ENCODE data around the gene FAM83C.
"Not testable (repeated sequence)": the region's sequence is repeated elsewhere in the genome, so short reads cannot be mapped to it uniquely, and the experiment has no call there.

FAM83C gene

DNA sequence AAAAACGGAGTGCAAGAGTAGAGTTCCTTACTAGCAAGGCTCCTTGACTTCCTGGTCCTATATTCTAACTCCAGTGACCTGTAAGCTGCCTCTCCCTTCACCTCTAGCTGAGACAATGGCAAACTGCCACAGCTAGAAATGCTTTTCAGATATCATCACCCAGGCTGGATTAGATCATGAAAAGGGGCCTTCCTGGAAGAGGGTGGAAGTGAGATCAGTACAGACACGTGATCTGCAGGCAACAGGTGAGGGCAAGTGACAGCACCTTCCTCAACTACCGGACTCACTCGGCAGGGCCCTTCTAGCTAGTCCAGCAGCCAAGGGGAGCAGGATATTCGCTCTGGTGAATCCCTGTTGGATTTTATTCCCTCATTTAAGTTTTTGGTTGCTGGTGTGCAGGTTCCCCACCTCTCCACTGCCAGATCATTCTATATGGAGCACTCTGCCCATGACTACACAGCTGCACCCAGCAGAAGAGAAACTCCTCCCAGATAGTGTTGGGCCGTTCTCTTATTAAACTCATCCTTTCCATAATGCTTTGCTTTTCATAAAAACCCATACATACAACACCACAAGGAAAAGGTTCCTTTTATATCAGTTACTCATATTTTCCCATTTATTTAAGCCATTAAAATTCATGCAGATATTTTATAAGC, 26.4 kb upstream of the FAM83C start:
- peak; percentile 85 for DNase-seq (ENCODE audit: low read depth, low spot score)

DNA sequence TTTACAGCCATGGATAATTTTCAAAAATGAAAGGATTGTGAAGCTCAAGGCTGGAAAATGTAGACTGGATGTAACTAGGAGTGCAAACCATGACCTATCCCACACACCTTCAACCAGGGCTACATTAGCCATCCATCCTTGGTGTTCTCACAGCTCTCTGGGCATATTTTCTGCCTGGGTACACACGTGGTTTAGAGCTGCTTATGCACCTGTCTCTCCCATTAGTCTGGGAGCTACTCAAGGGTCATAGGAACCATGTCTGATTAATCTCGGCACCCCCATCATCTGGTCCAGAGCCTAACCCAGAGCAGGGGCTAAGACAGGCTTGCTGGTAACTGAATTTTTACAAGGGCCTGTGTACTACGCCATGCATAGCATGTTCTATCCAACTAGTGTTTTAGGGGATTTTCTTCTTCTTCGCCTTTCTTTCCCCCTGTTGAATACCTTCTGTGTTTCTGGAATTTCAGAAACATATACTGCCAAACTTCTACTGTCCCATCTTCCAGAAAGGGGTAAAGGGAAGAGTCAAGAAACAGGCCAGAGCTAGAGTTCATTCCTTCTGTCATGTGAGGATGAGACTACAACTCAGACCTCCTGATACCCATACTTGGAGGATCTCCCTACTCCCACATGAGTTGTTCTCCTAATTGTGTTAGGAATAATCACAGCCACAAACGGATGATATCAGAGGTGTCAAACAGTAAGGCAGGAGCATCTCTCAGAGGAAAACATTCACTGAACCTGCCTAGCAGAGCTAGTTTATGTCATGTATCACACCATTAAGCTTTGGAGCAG, 25.4 kb upstream of the FAM83C start:
- DNase-seq (ENCODE audit: low read depth, low spot score): no peak

DNA sequence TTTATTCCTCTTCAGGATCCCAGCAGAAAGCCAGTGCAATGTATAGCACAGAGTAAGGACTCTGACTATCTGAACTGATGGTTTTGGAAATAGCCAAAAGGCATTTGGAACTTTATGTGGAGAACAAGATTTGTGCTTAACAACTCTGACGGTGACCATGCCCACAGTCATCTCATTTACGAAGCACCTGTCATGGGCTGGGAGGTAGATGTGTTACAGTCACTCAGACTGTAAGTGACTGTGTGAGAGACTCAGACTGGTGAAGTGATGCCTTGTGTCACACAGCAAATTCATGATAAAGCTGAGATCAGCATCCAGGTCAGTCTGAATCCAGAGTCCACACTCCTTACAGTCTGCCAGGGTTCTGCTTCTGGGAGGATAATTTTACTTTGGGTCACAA, 23.9 kb upstream of the FAM83C start:
- no peak for DNase-seq (ENCODE audit: low read depth, low spot score)

DNA sequence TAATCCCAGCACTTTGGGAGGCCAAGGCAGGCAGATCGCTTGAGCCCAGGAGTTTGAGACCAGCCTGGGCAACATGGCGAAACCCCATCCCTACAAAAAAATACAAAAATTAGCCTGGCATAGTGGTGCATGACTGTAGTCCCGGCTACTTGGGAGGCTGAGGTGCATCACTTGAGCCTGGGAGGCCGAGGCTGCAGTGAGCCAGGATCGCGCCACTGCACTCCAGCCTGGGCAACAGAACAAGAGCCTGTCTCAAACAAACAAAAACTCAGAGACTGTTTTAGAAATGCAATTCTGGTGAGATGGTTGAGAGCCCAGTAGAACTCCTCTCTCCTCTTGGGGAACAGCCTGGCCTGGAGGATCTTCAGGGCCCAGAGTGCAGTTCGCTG, 23.4 kb upstream of the FAM83C start:
- not testable (repeated sequence) for DNase-seq (ENCODE audit: low read depth, low spot score)

DNA sequence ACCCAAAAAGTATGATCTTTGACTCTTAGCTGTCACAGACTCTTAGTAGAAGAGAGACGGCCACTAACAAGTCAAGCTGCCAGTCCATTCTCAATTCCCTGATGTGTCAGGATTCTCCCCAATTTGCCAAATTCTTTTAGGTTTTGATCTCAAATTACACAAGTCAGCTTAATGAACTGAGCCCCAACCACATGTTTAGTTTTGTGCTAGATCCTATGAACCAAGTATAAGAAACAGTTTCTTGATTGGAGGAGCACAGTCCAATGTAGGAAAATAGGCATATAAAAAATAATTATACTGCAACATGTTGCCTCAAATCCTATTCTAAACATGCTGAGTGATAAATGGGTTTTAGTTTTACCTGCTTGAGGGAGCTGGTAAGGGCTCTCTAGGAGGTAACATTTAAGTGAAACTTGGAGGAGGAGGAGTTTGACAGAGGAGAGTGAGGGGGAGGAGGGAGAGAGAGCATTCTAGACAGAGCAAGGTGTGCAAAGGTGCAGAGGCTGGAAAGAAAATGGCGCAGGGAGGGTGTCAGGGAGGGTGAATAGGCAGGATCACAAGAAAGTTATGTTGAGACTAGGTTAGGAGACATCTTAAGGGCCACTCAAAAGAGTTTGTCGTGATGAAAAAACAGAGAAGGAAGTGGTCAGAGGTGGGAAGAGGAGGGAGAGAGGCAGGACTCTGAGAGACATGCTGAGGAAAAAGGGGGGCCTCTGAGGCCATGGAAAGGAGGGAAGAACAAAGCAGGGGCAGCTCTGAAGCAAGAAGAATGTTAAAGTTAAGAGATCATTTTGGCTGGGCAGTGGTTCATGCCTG, 22.8 kb upstream of the FAM83C start:
- peak; percentile 44 for DNase-seq (ENCODE audit: low read depth, low spot score)

DNA sequence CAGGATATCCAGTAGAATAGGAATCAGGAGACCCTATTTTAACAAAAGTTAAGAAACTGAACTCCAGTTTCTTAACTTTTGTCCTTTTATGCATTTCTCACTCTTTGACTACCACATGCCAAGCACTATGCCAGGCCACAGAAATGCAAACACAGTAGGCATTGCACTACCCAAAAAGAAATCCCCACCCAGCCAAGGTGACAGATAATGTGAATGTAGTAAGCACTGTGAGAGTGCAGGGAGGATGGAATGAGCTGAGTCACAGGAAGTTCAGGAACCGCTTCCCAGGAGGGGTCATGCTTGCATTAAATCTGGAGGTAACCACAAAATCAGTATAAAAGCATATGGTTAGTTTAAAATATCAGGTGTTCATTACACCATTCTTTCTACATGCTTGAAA, 20.1 kb upstream of the FAM83C start:
- peak; percentile 92 for DNase-seq (ENCODE audit: low read depth, low spot score)

DNA sequence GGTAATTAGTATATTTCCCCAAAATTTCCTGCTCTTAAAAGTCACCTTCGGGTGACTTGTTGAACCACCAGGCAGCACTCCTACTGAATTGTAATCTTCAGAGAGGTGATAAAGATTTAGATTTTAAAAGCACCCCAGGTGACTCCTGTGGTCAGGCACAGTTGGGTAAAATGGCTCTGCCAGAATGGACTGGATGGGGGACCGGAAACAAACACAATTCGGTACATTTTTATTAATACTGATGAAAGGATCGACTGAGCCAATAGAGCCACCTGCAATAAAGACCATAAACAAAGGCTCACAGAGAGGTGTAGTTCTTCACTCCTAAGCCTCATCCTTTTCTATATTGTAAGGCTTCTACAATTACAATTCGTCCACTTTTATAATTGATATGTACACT, 19.6 kb upstream of the FAM83C start:
- no peak for DNase-seq (ENCODE audit: low read depth, low spot score)

DNA sequence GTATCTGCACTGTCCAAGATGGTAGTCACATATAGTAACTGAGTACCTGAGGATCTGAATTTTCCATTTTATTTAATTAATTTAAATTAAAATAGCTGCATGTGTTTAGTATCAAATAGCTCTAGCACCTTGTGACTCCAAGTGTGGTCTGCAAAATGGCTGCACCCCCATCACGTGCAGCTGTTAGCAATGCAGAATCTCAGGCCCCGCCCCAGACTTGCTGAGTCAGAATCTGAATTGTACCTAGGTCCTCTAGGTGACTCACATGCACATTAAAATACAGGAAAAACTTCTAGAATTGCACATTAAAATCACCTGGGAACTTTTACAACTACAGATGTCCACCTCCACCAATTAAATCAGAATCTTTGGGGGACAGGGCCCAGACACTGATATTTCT, 19.2 kb upstream of the FAM83C start:
- DNase-seq (ENCODE audit: low read depth, low spot score): peak; percentile 71

DNA sequence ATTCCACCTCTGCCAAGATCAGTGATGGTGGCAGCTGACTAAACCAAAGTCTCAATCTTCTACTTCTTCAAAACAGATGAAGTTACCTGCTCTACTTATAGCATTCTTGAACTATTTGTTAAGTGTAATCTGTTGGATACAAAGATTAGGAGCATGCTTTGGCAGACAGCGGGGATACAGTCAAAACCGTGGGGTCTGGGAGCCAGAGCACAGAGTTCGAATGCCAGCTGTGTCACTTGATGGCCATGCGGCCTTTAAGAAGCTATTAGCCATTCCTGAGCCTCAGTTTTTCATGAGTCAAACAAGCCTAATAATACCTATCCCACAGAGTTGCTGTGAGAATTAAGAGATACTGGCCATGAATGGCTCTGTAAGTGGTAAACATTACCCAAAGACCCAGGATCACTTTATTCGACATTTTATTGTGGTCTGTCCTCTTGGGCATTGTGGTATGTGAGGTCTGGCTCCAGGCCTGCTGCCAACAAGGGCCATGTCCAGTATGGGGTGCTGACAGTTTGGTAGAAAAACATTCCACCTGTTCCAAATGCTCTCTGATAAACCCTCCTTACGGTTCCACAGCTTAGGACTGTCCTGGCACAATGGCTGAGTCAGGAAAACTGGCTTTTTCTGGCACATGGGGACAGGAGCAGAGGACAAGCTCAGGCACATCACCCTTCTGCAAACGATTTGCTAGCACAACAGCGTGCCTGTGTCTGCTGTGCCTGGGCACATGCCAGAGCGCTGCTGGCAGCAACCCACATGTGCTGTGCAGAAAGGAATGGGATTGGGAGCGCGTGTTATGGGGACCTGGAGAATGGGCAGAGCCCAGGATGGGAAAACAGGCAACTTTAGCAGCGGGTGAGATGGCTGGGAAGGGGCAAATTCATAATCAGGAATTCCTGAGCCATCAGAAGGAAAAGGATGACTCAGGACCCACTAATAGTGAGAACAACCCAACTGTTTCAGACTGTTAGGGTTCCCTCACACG, 15.7 kb upstream of the FAM83C start:
- DNase-seq (ENCODE audit: low read depth, low spot score): peak; percentile 95

DNA sequence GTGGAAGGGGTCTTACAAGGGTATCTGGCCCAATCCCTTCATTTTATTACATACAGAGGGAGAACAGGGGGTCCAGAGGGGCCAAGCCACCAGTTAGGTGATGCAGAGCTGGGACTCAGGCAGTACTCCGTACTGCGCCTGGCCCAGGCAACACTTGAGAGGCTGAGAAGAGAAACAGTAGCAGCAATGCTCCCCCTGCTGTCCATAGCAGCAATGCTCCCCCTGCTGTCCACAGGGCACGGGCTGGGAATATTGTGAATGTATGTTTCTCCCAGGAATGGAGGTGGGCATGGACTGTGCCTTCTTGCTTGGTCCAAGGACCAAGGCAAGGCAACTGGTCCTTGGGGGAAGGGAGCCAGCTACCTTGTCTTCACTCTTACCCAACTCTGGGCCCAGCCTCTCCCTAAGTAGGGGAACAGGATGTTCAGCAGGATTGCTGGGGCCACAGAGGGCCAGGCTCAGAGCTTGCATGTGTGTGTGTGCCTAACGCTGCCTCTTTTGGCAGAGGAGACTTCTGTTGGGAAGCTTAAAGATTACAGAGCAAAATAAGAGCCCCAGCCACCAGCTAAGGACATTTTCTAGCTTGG, 14.8 kb upstream of the FAM83C start:
- DNase-seq (ENCODE audit: low read depth, low spot score): peak; percentile 81

DNA sequence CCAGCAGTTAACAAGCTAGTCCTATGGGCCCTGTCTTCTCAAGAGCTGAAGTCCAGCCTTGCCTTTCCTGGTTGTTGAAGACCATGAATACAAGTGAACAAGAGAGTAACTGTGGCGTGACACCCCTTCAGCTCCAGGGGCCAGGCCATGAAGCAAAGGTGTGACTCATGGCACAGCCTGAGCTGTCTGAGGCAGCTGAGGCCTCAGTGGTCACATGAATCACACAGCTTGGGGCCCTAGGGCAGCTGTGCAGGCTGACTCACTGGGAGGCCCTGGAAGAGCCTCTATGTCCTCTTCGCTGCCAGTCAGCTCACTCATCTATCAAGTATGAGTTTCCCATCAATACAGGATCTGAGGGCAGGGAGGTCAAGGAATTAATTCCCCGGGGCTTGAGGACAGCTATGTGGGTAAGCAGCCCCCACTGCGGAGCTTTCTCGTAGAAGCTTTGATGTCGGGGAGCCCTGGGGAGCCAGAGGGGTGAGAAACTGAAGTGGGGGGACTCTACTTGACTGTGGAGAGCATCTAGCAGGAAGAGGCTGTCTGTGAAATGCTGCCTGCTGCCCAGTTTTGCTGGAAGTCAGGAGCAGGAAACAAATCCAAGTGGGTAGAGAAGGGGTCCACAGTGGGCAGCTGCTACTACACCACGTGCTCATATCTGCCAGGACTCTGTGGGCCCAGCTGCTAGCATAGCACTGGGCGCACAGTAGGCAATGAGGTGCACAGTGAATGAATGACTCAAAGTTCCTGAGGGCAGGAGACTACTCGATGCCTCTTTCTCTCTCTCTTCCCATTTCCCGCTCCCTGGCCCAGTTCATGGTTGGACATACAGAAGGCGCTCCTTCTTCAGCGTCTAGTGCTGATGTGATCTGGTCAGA, 13.7 kb upstream of the FAM83C start:
- DNase-seq (ENCODE audit: low read depth, low spot score): peak; percentile 98

DNA sequence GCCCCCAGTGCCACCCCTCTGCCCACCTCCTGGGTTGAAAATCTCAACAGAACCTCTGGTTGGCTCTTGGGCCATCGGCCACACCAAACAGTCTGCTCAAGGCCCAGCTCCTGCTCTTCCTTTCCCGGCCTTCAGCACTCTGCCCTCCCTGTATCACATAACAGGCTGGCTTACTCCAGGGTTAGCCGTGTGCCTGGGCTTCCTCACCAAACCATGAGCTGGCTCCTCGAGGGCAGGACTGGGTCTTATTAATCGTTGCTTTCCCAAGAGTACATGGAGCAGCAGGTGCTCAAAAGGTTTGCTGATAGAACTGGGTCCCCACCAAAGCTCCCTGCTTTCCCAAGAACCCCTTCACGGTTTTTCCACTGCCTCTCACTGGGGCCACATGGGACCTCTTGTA, 12.7 kb upstream of the FAM83C start:
- no peak for DNase-seq (ENCODE audit: low read depth, low spot score)

DNA sequence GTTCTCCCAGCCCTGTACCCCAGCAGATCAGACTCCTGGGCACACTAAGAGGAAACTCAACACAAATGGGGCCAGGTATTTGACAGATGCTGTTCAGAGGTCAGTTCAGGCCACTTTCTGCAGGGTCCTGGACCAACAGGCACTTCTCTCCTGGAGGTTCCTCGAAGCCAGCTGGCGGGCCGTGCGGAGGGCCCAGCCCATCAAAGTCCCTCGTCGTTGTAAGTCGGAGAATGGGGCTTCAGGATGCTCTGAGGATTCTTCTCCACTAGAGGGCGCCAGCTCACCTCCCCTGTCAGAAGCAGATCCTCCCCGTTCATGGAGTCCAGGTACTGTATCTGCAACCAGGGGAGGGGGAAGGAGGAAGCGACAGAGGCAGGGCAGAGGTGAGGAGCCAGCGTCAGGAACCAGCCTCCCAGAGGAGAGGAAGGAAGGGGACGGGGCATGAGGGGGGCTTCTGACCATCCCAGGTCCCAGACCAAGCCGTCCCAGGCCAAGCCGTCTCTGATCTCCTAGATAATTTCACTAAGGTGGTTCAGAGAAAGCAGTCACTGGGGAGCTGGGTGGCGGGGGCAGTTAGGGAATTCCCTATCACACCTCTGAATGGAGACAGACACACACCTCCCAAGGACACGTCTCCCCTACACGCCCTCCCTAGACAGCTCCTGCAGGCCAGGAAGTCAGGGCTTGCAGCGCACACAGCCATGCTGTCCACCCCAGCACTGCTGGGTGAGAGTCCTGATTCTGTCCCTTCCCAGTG, 11.7 kb upstream of the FAM83C start:
- peak; percentile 95 for DNase-seq (ENCODE audit: low read depth, low spot score)

DNA sequence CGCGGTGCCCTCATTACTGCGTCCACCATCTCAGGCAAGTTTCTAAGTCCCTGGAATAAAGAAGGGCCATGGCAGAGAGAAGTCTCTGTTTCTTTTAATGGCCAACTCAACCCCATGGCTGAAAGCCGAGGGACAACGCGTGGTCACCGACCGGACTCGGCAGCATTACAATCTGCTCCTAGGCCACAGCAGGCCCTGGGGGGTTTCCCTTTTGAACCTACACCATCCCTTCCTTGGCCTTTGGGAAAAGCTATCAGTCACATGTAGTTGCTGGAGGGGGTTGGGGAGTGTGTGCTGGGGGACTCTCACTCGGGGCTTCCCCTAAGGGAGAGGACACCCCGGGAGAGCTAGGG, 11.1 kb upstream of the FAM83C start:
- no peak for DNase-seq (ENCODE audit: low read depth, low spot score)

DNA sequence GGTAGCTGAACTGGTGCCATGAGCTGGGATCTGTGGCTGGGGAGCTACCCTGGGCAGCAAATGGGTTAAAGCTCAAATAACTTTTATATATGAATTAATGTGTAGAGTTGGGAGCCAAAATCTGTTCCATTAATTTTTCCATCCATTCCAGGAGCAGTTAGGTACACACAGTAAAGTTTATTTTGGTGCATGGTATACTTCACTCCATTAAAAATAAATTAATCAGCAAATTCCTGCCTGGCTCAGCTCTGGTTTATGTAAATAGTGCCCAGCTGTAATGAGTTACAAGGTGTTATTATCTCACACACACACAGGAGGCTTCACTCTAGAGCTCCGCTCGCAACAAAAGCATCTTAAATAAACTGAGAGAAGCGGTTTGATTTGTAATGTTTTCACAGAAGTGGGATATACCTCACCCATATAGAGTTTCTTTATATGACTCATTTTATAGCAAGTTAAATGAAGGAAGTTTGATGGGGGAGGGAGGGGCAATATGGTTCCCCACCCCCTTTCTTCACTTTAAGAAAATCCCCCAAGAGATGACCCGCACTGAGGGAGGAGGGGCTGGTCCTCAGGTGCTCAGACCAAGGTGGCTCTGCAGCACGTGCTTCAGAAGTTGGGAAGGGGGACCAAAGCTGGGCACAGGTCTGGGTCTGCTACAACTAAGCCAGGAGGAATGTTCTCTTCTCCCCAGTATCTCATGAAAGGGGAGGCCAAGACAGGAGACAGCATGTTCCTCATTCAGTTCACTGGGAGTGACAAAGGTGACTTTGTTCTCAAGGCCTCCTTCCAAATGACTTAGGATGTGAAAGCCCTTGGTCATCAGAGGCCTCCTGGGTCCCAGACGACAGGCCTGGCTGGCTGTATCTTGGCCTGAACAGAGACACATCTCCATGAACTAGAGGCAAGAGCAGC, 10.5 kb upstream of the FAM83C start:
- DNase-seq (ENCODE audit: low read depth, low spot score): peak; percentile 31

DNA sequence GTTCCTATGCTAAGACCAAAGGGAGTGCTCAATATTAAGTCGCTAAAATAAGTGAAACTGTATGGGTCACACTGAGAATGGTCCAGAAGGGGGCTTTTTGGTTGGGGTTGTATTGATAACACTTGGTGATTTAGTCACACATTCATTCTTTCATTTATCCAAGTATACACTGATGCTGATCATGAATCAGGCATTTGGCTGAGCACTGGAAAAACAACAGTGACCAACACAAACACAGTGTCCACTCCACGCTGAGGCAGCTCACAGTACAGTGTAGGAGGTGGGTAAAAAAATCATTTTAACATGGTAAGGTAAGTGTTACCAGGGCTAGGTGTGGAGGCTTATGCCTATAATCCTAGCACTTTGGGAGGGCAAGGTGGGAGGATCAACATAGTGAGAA, 9.2 kb upstream of the FAM83C start:
- DNase-seq (ENCODE audit: low read depth, low spot score): peak; percentile 31

DNA sequence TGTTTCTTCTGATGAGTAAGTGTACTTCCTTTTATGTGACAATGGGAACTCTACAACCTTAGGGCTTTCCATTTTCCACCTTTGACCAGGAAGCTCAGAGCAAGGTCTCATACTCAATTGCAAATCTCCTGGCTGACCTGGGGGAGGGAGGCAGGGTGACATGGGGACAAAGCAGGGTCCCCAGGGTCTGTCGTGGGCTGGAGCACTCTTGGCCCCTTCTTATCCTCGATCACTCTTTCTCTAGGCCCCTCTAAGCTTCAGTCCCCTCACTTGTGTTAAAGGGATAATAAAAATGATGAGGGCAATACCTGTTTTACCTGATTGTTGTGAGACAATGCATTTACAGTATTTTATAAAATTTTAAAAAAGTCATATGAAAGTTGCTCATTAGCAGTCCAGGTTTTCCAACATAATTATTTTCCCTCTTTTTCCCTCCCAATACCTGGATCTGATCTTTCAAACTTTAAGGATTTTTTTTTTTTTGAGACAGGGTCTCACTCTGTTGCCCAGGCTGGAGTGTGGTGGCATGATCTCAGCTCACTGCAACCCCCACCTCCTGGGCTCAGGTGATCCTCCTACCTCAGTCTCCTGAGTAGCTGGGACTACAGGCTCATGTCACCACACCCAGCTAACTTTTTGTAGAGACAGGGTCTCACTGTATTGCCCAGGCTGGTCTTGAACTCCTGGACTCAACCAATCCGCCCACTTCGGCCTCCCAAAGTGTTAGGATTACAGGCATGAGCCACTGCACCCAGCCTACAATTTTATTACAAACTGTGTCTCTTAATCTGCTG, 8.4 kb upstream of the FAM83C start:
- no peak for DNase-seq (ENCODE audit: low read depth, low spot score)

All from astrocyte of the hippocampus (primary cell).